ENCODE data around the gene BRD1.
A peak's percentile ranks its signal among the peaks of the same experiment; 100 is the strongest.

The BRD1 gene

DNA sequence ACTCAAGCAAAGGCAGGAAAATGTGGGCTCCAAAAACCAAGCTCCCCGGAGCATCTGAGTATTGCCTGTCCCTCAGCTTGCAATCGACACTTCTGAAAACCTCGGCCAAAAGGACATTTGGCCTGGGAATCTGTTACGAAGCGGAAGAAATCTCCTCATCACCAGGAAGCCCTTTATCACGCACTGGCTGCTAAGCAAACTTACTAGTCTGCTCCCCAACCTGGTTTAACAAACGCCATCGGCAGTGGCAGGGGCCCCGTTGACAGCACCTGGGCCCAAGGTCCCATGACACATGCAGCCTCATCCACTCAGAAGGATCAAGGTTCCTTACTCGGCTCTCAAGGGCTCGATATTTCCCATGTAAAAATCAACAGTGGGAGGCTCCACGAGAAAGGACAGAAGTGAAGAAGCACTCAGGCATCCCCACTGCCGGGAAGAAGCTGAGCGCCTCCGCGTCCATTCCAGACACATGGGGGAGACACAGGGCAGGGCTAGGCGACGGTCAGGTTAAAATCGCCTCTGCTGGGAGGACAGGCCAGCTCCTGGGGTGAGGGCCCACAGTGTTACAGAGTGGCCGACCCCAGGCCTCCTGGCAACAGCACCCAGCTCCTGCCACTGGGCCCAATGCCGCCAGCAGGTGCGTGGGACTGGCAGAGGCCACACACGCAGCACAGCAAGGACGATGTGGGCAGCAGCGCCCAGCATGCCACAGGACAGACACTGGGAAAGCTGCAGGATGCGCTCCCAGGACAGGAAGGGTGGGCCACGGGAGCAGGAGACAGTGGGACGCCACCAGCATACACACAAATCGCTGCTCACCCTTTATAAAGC lies 27.1 kb downstream of the BRD1 start:
- no peak for DNase-seq

GRCh38 chr22:49799431-49800075 lies 28.1 kb downstream of the BRD1 start:
- no peak for DNase-seq

GRCh38 chr22:49798486-49799151 lies 29.1 kb downstream of the BRD1 start:
- DNase-seq: no peak

- DNase-seq: no peak
Measured at GRCh38 chr22:49797706-49798105, 30.0 kb downstream of the BRD1 start.

DNA sequence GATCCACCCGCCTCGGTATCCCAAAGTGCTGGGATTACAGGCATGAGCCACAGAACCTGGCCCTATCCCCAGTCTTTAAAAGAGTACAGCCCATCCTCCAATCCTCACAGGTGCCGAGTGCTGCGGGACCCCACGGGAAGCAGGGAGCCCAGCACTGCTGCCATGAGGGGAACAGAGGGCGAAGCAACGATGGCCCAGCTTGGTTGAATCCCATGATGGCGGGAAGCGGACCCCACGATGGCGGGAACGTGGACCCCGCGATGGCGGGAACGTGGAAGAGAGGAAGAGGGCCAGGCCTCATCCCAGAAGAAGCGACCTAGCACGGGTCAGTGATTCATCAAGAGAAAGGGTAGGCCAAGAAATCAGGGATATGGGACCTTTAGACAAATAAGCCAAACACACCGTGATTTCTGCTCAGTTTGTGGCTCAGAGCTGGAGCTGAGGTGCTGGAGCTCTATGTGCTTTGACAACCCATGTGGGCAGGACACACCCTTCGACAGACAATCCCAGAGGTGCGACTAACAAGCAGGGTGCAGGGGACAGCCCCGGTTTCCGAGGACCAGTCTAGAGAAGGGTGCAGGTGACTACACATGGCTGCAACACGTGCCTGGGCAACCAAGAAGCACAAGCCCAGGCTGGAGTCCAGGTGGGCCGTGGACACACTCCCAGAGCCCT lies 30.9 kb downstream of the BRD1 start:
- no peak for DNase-seq

- no peak for DNase-seq
Measured at GRCh38 chr22:49795521-49795920, 32.2 kb downstream of the BRD1 start.

GRCh38 chr22:49793871-49794270 lies 33.8 kb downstream of the BRD1 start:
- no peak for DNase-seq

DNA sequence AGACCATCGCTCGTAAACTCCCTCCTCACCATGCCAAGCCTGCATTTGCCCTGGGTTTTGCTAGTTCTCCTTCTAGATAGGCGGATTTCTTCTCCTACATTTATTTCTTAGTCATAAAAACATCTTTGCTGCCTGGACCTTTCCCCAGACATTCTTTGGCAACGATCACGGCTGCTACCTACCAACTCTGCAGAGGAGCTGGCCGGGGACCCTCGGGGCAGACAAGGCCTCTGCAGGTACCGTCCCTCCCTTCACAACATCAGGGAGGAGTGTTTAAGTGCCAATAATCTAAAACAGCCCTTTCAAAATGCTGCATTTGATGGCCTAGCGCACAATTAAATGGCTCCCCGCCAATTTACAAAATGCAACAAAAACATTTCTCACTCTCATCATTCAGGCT lies 34.4 kb downstream of the BRD1 start:
- no peak for DNase-seq

GRCh38 chr22:49792107-49792506 lies 35.6 kb downstream of the BRD1 start:
- no peak for DNase-seq

DNA sequence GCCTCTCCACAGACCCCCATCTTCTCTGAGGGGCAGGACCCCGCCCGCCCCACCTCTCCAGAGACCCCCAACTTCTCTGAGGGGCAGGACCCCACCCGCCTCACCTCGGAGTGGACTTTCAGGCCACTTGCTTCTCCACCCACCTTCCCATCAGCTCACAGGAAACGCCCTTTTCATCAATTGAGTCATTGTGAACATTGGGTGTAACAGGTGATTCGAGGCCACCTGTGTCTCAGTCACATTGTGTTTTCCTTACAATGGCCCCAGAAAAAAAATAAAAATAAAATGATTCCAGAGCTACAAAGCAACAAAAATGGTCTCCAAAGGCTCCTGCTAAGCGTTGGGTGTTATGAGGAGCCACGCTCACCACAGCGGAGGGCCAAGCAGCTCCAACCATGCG lies 36.0 kb downstream of the BRD1 start:
- DNase-seq: no peak

DNA sequence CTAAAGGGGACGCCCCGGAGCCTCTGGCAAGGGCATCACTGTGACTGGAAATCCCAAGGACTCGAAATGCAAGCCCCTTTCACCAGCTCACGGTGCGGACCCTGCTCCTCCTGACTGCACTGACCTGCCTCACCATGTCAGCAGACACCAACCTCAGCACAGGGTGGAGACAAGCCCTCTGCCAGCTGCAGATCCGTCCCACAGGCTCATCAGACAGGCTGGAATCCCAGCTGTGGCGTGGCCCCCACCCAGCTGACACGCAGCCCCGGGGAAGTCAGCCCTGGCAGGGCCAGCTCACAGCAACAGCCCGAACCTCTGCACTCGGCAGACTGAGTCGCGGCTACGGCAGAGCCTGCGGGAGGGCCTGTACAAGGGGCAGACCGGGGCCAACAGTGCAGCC lies 36.8 kb downstream of the BRD1 start:
- DNase-seq: no peak

GRCh38 chr22:49789289-49790141 lies 38.2 kb downstream of the BRD1 start:
- peak; percentile 9 for DNase-seq

DNA sequence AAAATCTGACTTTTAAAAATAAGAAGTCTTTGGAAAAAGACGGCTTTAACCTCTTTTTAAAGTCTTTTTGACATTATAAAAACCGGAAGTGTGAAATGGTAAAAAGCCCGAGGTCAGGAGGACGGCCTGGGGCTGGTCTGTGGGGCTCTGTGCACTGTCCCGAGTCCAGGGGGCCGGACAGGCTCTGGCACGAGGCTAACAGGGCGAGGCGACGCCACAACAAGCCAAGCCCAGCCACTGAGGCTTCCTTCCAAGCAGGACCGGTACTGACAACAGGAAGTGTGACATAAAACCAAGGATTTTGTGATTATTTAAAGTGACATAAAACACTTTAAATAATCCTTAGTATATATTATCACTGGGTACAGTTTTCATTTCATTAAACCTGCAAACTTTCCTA lies 39.2 kb downstream of the BRD1 start:
- DNase-seq: no peak

- DNase-seq: no peak
Measured at GRCh38 chr22:49787861-49788260, 39.8 kb downstream of the BRD1 start.

DNA sequence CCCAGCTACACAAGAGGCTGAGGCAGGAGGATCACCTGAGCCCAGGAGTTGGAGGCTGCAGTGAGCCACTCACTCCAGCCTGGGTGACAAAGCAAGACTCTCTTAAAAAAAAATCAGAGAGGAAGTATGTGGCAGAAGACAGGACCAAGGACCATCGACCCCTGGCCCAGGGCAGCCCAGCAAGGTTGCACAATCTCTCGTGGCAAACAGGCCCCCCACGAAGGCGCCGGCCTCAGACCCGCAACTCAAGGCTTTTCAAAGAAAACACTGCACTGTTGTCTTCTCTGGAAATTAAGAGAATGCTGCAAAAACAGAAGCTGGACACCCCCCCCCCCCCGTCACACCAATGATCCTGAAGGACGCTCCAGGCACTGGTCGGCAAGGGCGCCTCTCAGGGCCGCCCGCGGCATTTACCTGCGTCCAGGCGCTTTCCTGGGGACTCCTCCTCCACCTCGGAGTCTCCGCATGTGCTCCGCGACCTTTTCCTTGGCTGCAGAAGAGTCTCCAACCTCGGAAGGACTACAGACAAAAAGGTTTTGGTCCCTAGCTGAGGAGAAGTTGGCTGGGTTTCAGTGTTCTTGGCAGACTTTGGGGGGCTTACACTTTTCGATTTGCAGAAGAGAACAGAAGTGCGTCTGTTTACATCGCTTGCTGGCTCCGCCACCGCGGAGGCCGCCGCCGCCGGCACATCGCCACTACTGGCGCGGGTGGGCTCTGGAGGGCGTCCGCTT lies 40.5 kb downstream of the BRD1 start:
- DNase-seq: no peak

GRCh38 chr22:49785841-49786471 lies 41.7 kb downstream of the BRD1 start:
- no peak for DNase-seq

DNA sequence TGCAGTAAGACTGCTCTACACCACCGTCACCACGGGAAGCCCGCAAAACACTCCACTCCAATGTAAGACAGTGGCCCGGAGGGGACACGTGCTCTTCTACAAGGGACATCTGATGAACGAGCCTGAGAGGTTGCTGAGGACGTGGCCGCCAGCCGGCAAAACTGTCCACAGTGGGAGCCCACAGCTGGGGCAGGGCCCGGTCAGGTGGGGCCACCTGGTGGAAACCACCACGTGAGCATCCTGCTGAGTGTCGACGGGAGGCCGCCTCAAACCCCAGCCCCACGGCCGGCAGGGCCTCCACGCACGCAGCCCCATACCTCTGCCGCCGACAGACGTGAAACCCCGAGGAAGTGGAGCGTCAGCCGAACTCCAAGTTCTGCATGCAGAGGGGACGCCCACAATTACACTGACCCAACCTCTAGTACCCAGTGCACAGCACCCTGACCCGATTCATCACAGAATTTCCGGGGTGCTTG lies 42.6 kb downstream of the BRD1 start:
- DNase-seq: no peak

GRCh38 chr22:49784630-49784971 lies 43.1 kb downstream of the BRD1 start:
- no peak for DNase-seq

DNA sequence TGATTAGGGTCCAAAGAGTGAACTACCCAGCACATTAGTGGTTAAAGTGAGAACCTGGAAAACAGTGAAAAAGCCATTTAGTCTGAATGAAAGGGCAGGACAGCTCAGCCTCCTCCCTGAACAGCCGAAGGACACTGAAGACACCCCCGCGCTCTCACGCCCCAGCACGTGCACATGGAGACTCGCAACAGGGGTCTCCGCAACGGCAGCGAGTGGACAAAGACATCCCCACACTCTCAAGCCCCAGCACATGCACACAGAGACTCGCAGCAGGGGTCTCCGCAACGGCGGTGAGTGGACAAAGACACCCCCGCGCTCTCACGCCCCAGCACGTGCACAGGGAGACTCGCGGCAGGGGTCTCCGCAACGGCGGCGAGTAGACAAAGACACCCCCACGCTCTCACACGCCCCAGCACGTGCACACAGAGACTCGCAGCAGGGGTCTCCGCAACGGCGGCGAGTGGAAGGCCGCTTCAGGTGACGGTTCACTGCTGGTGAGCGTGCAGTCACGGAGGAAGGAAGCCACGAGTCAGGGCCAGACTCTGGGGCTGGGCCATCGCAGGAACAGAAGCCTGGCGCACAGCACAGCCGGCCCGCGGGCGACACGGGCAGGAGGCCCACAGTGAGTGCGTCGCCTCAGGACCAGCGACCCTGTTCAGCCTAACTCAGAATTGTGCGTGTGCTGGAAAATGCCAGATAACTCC lies 43.6 kb downstream of the BRD1 start:
- no peak for DNase-seq

DNA sequence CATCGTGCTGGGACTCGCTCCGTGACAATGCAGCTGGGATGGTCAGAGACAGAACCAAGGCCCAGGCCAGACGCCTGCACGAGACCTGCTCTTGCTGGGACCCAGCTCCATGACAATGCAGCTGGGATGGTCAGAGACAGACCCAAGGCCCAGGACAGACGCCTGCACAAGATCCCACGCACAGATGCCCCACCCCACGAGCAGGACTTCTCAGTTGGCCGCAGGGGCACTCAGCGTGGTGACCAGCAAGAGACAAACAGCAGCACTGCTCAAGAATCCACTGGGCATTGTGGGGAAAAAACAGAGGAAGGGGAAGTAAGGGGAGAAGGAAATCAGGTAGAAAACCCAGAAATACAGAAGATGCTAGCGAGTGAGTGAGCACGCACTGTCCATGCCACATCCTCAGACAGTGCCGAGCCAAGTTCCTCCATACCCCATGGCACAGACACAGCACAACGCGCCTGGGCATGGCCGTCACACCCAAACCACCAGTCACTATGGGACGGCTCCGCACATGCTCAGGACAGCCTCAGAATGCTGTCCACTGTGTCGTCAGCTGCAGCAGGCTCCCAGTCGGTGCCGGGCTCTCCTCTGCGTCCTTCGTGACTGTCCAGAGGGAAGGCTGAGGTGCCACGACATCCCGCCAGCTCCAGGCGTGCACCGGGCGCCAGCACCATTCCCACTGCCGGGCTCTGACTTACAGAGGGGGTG lies 44.5 kb downstream of the BRD1 start:
- DNase-seq: no peak
